Endothelial cell of umbilical vein (primary cell): ENCODE results near the gene CNPY1. TPM values are rescaled to one million over a fixed set of nuclear protein-coding genes. Genes with fewer than 3 reads are reported as not detected.

Experiments
- BruUV-seq: library from RNA; stranded (reverse); fragments of 400-500 nt; replicated peaks from 2 replicates; lab custom pipeline; 2021; lab: Mats Ljungman, UMichigan
- CTCF ChIA-PET: fragments of 300-600, 350-600 bp; sonication (Branson Sonifier 250); formaldehyde crosslinking; loops from one replicate; lab custom pipeline; 2021; ENCODE audit warnings: antibody characterized with exemption, inconsistent platforms; lab: Charles Lee
- POLR2A ChIA-PET: fragments of 300-600, 350-600 bp; sonication (Branson Sonifier 250); formaldehyde crosslinking; loops from one replicate; lab custom pipeline; 2021; ENCODE audit warnings: antibody characterized with exemption, inconsistent platforms; lab: Charles Lee
- DNase-seq: peaks from one replicate; pipeline ENCODE4 v3.0.0-alpha.2; 2011; ENCODE audit warnings: low read depth, low spot score
- FAIRE-seq: peaks from 2 replicates; lab custom pipeline; 2011; peaks lifted over from hg19 to GRCh38; lab: Jason Lieb, UNC
- H2AFZ ChIP-seq: 2 replicates; pipeline ENCODE4 v1.6.0; 2012; ENCODE audit warnings: low read depth, low read length, control low read depth, inconsistent platforms
- H3K27ac ChIP-seq: 2 replicates; pipeline ENCODE4 v1.5.1; 2011; ENCODE audit warnings: low read depth, mild to moderate bottlenecking, control low read depth, low read length, moderate library complexity; ENCODE audit not compliant: insufficient read depth
- H3K27me3 ChIP-seq, 2 experiments: 2 replicates each; pipeline versions ENCODE4 v1.6.0 to v1.6.1; 2011; ENCODE audit warnings: low read length in 2 of 2, mixed read lengths in 1 of 2; ENCODE audit not compliant: control insufficient read depth in 2 of 2, insufficient read depth in 2 of 2
- H3K36me3 ChIP-seq, 2 experiments: 2 replicates in 1 of 2; 3 replicates in 1 of 2; pipeline ENCODE4 v1.5.1; 2011; ENCODE audit warnings: low read length in 2 of 2, mild to moderate bottlenecking in 1 of 2, moderate library complexity in 1 of 2; ENCODE audit not compliant: control insufficient read depth in 2 of 2, insufficient read depth in 2 of 2; ENCODE audit errors: extremely low read depth in 1 of 2
- H3K4me1 ChIP-seq: 3 replicates; pipeline ENCODE4 v1.5.1; 2011; ENCODE audit warnings: mild to moderate bottlenecking, low read length; ENCODE audit not compliant: control insufficient read depth, insufficient read depth; ENCODE audit errors: extremely low read depth
- H3K4me2 ChIP-seq: 2 replicates; pipeline ENCODE4 v1.6.1; 2011; ENCODE audit warnings: low read length, control low read depth, mixed read lengths; ENCODE audit not compliant: insufficient read depth
- H3K4me3 ChIP-seq, 3 experiments: fragments of 200-600 bp in 1 of 3; sonication (generic), shearing (Covaris generic) in 1 of 3; replicated peaks in 1 of 3; 2 replicates each; pipeline ENCODE4 v1.5.1; 2011 to 2016; ENCODE audit warnings: control low read depth in 3 of 3, low read length in 3 of 3, mild to moderate bottlenecking in 2 of 3, inconsistent platforms in 1 of 3, low read depth in 1 of 3, moderate library complexity in 1 of 3; ENCODE audit not compliant: insufficient read depth in 1 of 3
- H3K79me2 ChIP-seq: 2 replicates; pipeline ENCODE4 v1.6.0; 2012; ENCODE audit warnings: low read length, inconsistent platforms; ENCODE audit not compliant: control insufficient read depth, insufficient read depth
- H3K9ac ChIP-seq: replicated peaks from 2 replicates; pipeline ENCODE3; 2011; ENCODE audit warnings: low read length, control low read depth; ENCODE audit not compliant: insufficient read depth; ENCODE audit errors: extremely low read depth
- H3K9me1 ChIP-seq: replicated peaks from 3 replicates; pipeline ENCODE4 v1.6.0; 2011; ENCODE audit warnings: mild to moderate bottlenecking, low read length; ENCODE audit not compliant: control insufficient read depth, insufficient read depth; ENCODE audit errors: extremely low read depth
- H3K9me3 ChIP-seq: replicated peaks from 2 replicates; pipeline ENCODE4 v1.5.1; 2012; ENCODE audit warnings: low read length, inconsistent platforms; ENCODE audit not compliant: control insufficient read depth, insufficient read depth
- H4K20me1 ChIP-seq: replicated peaks from 2 replicates; pipeline ENCODE3; 2011; ENCODE audit warnings: mild to moderate bottlenecking, low read length; ENCODE audit not compliant: control insufficient read depth, insufficient read depth; ENCODE audit errors: extremely low read depth
- CTCF ChIP-seq, 2 donors: IDR thresholded peaks; 1 replicate in 1 of 2; 2 replicates in 1 of 2; pipeline ENCODE4 v1.5.1; 2011; ENCODE audit warnings: low read length in 2 of 2, mild to moderate bottlenecking in 2 of 2, moderate library complexity in 2 of 2, control low read depth in 1 of 2, inconsistent platforms in 1 of 2, low read depth in 1 of 2; ENCODE audit not compliant: insufficient read depth in 1 of 2; ENCODE audit errors: extremely low read depth in 1 of 2
- EZH2 ChIP-seq: IDR thresholded peaks from 2 replicates; pipeline ENCODE4 v1.6.1; 2012; ENCODE audit warnings: borderline replicate concordance, low read depth, mild to moderate bottlenecking, moderate library complexity, low read length, inconsistent platforms; ENCODE audit not compliant: severe bottlenecking
- FOS ChIP-seq: IDR thresholded peaks from 2 replicates; pipeline ENCODE4 v1.6.1; 2011; ENCODE audit warnings: mild to moderate bottlenecking, low read length, moderate library complexity, borderline replicate concordance; ENCODE audit not compliant: insufficient read depth
- GATA2 ChIP-seq: IDR thresholded peaks from 2 replicates; pipeline ENCODE4 v1.7.0; 2011; ENCODE audit warnings: low read depth, mild to moderate bottlenecking, moderate library complexity, mixed read lengths, low read length; ENCODE audit not compliant: insufficient read length, insufficient read depth
- JUN ChIP-seq: IDR thresholded peaks from 2 replicates; pipeline ENCODE4 v1.6.1; 2011; ENCODE audit warnings: borderline replicate concordance, low read depth; ENCODE audit not compliant: insufficient read length, insufficient read depth
- MAX ChIP-seq: IDR thresholded peaks from 2 replicates; pipeline ENCODE4 v1.6.1; 2011; ENCODE audit not compliant: insufficient read depth, insufficient read length
- MYC ChIP-seq: IDR thresholded peaks from one replicate; pipeline ENCODE4 v1.6.1; 2011; ENCODE audit warnings: mild to moderate bottlenecking, low read depth, low read length
- POLR2A ChIP-seq: IDR thresholded peaks from 2 replicates; pipeline ENCODE4 v1.6.1; 2012; ENCODE audit warnings: low read depth, mild to moderate bottlenecking, control low read depth, low read length
- POLR2AphosphoS5 ChIP-seq: IDR thresholded peaks from 2 replicates; pipeline ENCODE4 v1.6.1; 2012; ENCODE audit warnings: low read depth, mild to moderate bottlenecking, control low read depth, low read length, moderate library complexity; ENCODE audit not compliant: insufficient read depth
- dilution Hi-C: fragments of 300-500 bp; cut with MboI; formaldehyde crosslinking; loops from one replicate; pipeline ENCODE4 v1.15.0; 2019; ENCODE audit warnings: low sequenced_read_pairs; ENCODE audit not compliant: extremely low pct_ligation_motif_present
- intact Hi-C: fragments of 100-400 bp; cut with micrococcal nuclease; formaldehyde crosslinking; loops from one replicate; pipeline ENCODE4 v1.10.0; 2022
- polyA plus RNA-seq, 4 experiments: library from polyadenylated mRNA; depleted of rRNA in 3 of 4; stranded (reverse) in 3 of 4; unstranded in 1 of 4; fragments of >200 nt; gene quantifications; 2 replicates each; pipeline versions ENCODE4 v1.2.1 to v1.2.3, GENCODE V29; 2011 to 2012; ENCODE audit warnings: missing spikeins in 1 of 4
- total RNA-seq: library from RNA; stranded (reverse); gene quantifications from 2 replicates; pipeline ENCODE4 v1.2.3, GENCODE V29; 2021

The CNPY1 gene
- total and polyA plus RNA-seq, 2 donors (not counting 3 experiments of a cell fraction or from before 2014, with no cell fraction given) = not detected

- Histone ChIP-seq H3K4me1 (no peaks in the 10 kb centered on the region), H3K9me1 (no peaks in the 10 kb centered on the region), H4K20me1 (no peaks in the 10 kb centered on the region), H3K36me3 (no peaks in the 10 kb centered on the region), H2AFZ (no peak overlapping the region), H3K27ac (no peak overlapping the region), H3K27me3 (no peaks in the 10 kb centered on the region), H3K9me3 (no peaks in the 10 kb centered on the region), H3K9ac (no peak overlapping the region), H3K79me2 (no peaks in the 10 kb centered on the region), H3K4me3 (no peak overlapping the region), H3K4me2 (no peak overlapping the region)
- ChIA-PET CTCF (no interaction called here), POLR2A (no interaction called here)
- no peak for FAIRE-seq
- no TSS peak for BruUV-seq
- intact Hi-C loops = no loop called here
- TF ChIP-seq CTCF (IDR thresholded peaks at IDR 0.05; ENCODE audit: extremely low read depth in 1 of 2, insufficient read depth in 1 of 2, low read depth in 1 of 2, low read length in 2 of 2) = no peak
- TF ChIP-seq MAX = no peak
- TF ChIP-seq POLR2AphosphoS5 = no peak
- TF ChIP-seq JUN = no peak
- no peak for TF ChIP-seq FOS
- no peak for TF ChIP-seq GATA2
- no peak for TF ChIP-seq MYC
- no peak for TF ChIP-seq POLR2A
- no peak for TF ChIP-seq EZH2
- dilution Hi-C loops = no loop called here
- DNase-seq = no peak
These were observed 13.3 kb upstream of the CNPY1 start for GRCh38 chr7:155559519-155560108.
